Stimulated activated CD4-positive, alpha-beta T cell treated with anti-CD3 and anti-CD28 coated beads, Interleukin-2, amount 100 ng/mL, for 24 hours (primary cell): Measurements from ENCODE around the gene CHRM2.

ENCODE experiments used
- DNase-seq, 2 donors: peaks; one replicate each; pipeline ENCODE4 v3.0.0-alpha.2; 2020

The CHRM2 gene

DNA sequence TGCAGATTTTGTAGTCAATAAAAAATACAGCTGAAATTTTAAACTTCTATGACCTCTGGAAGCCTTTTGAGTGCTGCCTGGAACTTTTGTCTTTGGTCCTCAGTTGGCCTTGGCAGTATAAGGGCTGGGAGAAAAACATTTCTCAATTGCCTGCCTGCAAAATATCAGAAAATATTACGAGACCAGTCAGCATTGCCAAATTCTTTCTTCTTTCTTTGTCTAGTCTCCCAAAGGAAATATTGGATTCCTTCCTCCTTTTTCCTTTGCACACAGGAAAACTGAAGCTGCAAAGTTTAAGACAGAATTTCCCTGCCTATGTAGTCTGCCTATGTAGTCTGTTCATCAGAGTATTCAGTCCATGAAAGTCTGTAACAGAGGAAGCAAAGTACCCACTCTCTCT lies 95.9 kb downstream of the CHRM2 start:
- DNase-seq: no peak

DNA sequence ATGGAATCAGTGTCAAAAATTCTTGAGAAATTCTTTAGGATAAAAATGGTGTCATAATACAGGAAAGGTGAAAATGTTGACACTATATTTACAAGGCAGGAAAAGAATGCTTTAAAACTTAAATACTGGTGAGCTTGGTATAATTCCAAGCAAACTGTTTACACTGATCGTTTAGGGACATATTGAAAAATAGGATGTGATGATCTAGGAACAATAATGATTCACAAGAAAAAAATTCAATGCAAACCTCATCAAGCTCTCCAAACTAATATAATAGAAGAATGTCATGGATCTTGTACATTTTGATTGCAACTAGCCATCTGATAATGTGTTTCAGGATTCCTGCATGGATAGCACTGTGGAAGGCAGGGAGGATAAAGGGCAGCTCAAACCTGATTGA lies 98.4 kb downstream of the CHRM2 start:
- no peak for DNase-seq

GRCh38 chr7:136969761-136970160 lies 101.3 kb downstream of the CHRM2 start:
- DNase-seq: no peak

DNA sequence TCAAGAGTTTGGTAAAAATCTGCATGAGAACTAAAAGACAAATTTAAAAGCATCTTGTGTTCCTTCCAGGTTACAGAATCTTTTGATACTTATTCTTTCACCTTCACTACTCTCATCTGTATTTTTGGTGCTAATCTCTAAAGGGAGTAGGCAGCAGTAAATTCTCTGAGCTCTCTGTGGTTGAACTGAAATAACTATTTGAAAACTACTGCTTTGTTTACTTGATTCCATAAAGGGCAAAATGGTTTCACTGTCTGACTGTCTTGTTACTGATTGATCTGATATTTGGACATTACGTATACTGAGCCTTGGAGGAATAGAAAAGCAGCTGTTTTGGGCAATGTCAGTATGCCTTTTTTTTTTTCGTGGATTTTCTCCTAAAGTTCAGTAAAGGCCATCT lies 103.3 kb downstream of the CHRM2 start:
- no peak for DNase-seq

DNA sequence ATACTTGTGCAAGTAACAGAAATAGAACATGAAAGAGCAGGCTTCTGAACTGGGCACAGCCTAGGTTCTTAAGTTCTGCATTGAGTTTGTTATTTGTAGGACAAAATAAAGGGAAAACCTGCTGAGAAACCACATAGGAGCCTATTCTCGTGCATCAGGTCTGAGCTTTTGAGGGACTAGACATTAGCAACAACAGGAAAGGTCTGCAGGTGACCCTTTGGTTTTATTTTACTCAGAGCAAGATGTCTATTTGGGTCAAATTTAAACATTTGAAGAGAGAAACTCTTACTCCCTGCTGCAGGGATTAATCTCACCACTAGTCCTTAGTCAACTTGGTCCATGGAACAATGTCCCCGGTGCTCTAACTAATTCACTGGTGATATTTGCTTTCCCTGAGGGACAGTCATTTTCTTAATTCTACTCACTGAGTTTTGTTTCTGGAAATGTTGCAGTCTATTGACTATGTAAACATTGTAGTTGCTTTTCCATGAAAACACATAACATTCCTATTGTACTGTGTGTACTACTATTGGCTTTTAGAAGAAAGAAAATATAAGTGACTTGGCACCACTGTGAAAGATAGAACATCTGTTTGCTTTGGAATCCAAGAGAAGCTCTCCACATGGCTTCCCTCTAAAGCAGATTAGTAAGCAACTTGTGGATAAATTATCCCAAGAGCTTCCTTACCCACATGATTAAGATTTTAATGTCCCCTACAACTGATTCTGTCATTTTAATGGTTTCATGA lies 108.2 kb downstream of the CHRM2 start:
- no peak for DNase-seq

DNA sequence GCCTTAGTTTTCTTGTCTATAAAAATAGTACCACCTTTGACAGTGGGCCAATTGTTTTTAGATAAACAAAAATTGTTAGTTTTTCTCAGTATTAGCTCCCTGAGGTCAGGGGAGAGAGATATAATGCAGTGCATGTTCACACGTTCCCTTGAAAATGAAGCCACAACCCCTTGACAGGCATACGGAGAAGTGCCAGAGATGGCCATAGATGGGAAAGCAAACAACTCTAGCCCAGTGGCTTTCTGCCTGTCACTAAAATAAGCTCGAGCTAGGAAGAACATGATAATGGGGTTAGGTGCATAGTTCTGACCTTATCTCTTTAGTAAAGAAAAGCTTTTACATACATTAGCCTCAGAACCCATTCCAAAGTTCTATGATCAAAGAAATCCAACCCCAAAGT lies 124.9 kb downstream of the CHRM2 start:
- DNase-seq: no peak

GRCh38 chr7:136997735-136998134 lies 129.3 kb downstream of the CHRM2 start:
- DNase-seq: no peak

DNA sequence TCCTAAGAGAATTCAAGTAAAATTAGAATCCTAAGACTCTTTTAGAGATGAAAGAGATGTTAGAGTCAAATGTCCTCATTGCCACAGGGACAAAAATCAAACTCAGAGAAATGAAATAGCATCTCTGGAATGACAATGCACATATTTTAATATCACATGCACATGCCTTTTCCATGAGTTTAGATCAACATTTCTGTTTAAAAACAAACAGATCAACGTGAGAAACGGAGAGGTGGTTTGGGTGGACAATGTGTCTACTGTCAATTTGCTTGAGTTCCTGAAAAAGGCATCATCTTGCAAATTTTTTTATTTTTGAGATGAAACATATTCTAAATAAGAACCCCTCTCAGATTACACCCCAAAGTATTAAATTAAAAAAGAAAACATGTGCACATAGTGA lies 130.0 kb downstream of the CHRM2 start:
- DNase-seq: no peak

- DNase-seq: no peak
These were observed 132.2 kb downstream of the CHRM2 start for GRCh38 chr7:137000621-137001020.

DNA sequence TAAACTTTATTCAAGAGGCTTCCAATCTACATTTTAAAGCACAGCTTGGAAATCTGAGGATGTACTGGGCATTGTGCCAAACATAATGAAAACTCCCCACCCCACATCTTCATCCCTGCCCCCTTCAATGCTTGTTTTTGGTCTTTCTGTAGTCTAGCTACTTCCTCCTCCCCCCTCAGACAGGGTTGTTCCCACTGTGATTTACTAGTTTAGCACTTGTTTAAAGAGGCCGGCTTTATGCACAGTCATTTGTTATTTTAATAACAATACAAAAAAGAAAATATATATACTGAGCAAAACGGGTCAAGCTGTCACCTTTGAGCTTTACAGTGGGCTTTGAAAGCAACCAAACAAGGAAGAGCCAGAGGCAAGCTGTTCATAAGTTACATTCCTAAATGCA lies 132.6 kb downstream of the CHRM2 start:
- DNase-seq: no peak

DNA sequence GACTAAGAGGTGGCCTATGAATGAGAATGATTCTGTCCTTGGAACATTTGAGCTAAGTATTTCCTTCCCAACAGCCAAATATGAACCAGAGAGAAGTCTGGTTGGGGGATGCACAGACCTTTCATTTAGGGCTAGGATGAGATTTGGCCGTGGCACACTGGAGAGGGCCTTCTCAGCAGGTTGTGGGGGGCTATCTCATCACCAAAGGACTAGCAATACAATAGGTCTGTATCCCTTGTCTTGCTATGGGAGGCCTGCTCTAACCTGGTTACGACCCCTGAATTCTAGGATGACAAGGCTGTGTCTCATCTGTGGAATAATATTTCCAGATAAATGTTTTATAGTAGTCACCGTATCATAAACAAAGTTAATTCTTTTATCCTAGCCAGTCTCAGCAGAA lies 133.0 kb downstream of the CHRM2 start:
- DNase-seq: no peak

- DNase-seq: no peak
These were observed 134.6 kb downstream of the CHRM2 start for GRCh38 chr7:137003086-137003485.

- no peak for DNase-seq
These were observed 135.1 kb downstream of the CHRM2 start for GRCh38 chr7:137003566-137003965.

DNA sequence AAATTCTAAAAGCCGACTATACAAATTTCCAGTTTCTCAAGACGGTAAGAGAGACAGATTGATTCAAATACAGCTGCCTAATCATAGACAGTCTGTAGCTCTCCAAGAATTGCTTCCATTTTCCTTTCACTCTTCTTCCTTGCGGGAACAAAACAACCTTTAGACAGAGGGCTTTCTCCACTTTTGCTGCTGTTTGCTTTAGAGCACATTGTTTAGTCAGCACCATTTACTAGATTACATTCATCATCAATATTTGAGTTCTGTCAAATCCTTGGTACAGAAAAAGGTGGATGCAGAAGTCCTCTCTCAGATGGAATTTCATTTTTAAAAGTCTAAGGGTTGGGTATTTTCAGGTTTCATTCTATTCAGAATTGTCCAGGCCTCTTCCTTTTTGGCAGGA lies 137.4 kb downstream of the CHRM2 start:
- DNase-seq: no peak

DNA sequence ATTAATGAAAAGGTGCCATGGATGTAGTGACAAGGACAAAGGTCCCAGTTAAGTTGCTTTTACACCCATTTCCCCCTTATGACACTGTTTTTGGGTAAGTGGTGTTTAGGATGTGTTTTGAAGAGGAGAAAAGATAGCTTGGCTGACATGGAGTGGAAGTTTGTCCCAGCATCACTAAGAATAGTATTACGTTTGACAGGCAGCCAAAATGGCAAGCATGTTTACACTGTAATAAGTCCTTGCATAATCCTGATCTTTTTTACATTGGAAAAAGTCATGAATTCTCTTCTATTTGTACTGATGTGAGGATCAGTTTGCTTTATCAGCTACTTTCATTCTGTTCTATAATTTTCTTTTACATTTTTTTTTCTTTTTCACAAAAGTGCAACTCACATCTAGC lies 137.8 kb downstream of the CHRM2 start:
- DNase-seq: no peak

GRCh38 chr7:137007001-137007694 lies 138.7 kb downstream of the CHRM2 start:
- DNase-seq: no peak

- DNase-seq: no peak
These were observed 141.0 kb downstream of the CHRM2 start for GRCh38 chr7:137009404-137009803.

DNA sequence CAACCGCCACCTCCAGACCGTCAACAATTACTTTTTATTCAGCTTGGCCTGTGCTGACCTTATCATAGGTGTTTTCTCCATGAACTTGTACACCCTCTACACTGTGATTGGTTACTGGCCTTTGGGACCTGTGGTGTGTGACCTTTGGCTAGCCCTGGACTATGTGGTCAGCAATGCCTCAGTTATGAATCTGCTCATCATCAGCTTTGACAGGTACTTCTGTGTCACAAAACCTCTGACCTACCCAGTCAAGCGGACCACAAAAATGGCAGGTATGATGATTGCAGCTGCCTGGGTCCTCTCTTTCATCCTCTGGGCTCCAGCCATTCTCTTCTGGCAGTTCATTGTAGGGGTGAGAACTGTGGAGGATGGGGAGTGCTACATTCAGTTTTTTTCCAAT lies 146.6 kb downstream of the CHRM2 start:
- DNase-seq: no peak

DNA sequence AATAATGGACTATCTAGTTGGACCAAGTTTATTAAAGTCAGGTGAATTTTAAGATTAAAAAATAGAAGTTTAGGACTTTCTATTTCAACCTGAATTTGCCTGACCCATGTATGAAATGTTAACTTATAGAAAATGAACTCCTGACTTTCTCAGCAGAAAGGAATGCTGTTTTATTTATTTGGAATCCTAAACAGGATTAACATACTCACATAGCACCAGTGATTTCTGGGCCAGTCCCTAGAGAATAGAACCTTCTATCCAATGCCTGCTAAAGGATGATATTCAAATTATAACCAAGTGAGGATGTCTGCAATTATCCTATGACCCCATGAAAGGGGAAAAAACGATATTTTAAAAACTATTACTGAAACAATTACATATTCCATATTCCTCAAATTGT lies 148.8 kb downstream of the CHRM2 start:
- DNase-seq: no peak

DNA sequence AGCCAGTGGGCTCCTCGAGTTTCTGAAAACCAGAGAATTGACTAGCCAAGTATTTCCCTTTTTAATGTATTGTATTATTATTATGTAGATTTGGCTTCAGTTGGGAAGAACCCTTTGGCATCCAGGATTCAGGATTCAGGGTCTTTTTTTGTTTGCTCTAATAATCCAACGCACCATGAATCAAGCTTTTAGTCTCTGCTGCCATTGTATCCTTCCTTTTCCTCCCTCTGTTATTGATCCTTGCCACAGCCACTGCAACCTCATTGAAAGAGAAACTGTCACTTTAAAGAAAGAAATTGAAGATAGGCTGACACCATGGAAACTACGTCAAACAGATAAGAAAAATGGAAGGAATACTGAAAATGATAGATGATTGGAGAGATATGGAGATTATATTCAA lies 150.0 kb downstream of the CHRM2 start:
- DNase-seq: no peak

DNA sequence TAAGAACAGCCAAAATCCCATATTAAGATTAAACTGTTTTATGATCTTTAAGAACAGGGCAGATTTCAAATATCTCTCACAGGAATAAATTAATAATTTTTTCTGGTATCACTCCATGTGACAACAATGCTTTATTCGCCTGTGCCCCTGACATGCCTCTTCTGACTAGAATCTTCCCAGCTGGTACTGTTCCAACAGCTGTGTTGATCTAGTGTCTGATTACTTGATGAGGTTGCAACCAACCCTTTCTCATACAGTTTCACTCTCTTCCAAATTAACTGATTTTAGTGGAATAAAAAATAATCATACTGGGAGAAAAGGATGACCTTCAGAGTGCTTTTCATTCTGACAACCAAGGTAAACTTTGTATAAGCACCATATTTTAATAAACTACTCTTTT lies 151.9 kb downstream of the CHRM2 start:
- DNase-seq: no peak

GRCh38 chr7:137025469-137026175 lies 157.2 kb downstream of the CHRM2 start:
- no peak for DNase-seq

GRCh38 chr7:137026176-137026500 lies 157.7 kb downstream of the CHRM2 start:
- no peak for DNase-seq

- DNase-seq: no peak
These were observed 164.0 kb downstream of the CHRM2 start for GRCh38 chr7:137032436-137032835.
